Kidney glomerular epithelial cell (primary cell): ENCODE measurements around the gene ZKSCAN1.
"Not testable (repeated sequence)": the region's sequence is repeated elsewhere in the genome, so short reads cannot be mapped to it uniquely, and the experiment has no call there.

Experiments
- DNase-seq: peaks from one replicate; lab custom pipeline; 2025; lab: John Stamatoyannopoulos, UW

Gene ZKSCAN1

DNA sequence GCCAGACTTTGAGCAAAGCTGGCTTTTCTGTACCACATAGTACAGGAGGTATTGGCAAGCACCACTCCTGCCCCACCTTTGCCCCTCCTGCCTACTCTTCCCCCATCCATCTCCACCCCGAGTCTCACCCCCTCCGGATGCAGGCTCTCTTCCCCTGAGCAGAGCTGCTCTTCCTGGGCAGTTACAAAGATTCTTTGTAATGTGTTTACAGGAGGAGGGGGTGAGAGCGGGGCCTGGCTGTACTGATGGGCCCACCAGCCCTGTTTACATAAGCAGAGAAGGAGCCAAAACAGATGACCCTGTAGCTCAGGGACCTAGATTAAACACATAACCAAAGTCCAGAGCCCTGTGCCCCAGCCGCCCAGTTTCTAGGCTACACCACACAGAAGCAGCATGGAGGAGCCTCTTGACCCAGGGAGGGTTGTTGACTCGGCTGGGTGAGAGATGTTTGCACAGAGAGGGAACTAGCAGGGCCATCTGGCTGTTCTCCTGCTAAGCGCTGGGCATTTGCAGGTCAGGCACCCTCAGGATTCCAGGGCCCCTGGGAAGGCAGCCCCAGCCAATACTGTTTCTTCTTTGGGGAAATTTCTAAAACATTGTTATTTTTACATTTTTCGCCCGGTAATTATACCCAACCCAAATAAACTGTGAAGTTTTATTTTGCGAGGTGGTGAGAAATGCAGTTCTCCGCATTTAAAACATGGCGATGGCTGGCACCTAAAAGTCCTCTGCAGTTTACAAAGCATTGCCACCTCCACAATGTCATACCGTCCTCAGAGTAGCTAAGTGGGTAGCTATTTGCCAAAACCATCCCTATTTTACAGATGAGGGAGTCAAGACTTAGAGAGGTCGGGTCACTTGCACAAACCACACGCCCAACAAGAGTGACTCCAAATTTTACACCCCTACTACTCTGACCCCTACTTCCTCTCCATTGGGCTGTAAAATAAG, 11.4 kb upstream of the ZKSCAN1 start:
- no peak for DNase-seq

GRCh38 chr7:100007887-100008286, 7.5 kb upstream of the ZKSCAN1 start:
- DNase-seq: no peak

DNA sequence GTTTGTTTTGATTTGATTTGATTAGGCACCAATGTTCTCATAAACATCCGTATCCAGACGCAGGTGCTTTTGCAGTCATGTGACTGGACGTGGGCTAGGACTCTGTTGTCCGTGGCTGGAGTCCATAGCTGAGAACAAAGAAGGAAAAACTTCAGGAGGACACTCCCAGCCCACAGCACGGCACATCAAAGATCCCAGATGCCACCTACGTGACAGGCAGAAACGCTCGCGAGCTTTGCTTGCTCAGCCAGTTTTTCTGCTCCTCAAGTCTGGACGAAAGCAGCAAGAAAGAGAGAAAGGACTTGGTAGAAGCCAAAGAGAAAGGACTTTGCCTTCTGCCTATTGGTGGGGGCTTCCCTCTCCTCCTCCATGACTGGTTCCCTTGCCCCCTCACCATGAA, 6.9 kb upstream of the ZKSCAN1 start:
- no peak for DNase-seq

DNA sequence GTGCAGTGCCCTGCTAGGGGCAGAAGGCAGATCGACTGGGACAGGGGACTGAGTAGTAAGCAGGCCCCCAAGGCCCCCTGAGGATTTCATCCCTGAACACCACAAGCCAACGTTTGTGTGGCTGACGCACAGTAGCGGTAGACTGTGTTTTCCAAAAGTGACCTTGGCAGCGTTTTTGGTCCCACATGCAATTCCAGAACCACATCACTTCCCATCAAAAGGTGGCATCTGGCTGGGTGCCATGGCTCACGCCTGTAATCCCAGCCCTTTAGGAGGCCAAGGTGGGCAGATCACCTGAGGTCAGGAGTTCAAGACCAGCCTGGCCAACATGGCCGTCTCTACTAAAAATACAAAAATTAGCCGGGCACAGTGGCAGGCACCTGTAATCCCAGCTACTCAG, 5.4 kb upstream of the ZKSCAN1 start:
- not testable (repeated sequence) for DNase-seq

DNA sequence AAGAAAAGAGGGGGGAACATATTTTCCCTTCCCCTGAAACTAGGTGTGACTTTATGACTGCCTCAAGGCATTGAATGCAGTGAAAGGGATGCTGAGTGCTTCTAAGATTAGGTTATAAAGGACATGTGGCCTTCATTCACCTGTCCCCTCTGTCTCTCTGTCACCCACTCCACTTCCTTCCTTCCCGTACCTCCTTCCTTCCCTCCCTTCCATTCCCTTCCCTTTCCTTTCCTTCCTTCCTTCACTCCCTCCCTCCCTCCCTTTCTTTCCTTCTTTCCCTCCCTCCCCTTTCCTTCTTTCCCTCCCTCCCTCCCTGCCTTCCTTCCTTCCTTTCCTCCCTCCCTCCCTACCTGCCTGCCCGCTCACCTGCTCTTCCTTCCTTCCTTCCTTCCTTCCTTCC, 4.5 kb upstream of the ZKSCAN1 start:
- no peak for DNase-seq

DNA sequence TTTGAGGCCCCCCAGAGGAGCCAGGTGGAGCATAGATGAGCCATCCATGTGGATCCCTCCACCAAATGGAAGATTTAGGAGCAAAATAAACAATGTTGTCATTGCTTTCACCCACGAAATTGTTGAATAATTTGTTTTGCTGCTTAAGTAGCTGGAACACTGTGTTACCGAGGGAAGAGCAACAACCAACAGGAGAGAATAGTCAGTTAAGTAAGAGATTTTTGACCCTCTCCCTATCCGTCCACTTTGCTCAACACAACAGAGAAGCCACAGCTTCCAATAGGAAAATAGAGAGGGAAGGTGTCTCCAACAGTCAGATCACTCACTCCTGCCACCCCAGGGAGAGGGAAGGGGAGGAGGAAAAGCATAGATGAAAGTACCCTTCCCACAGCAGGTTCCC, 3.9 kb upstream of the ZKSCAN1 start:
- no peak for DNase-seq

GRCh38 chr7:100012385-100013327, 2.7 kb upstream of the ZKSCAN1 start:
- not testable (repeated sequence) for DNase-seq

DNA sequence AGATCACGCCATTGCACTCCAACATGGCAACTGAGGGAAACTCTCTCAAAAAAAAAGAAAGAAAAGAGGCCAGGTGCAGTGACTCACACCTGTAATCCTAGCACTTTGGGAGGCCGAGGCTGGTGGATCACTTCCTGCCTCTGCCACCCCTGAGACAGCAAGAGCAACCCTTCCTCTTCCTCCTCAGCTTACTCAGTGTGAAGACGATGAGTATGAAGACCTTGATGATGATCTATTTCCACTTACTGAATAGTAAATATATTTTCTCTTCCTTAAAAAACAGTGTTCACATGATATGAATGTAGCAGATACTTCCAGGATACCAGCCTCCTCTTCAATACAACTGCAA, 2.1 kb upstream of the ZKSCAN1 start:
- no peak for DNase-seq

DNA sequence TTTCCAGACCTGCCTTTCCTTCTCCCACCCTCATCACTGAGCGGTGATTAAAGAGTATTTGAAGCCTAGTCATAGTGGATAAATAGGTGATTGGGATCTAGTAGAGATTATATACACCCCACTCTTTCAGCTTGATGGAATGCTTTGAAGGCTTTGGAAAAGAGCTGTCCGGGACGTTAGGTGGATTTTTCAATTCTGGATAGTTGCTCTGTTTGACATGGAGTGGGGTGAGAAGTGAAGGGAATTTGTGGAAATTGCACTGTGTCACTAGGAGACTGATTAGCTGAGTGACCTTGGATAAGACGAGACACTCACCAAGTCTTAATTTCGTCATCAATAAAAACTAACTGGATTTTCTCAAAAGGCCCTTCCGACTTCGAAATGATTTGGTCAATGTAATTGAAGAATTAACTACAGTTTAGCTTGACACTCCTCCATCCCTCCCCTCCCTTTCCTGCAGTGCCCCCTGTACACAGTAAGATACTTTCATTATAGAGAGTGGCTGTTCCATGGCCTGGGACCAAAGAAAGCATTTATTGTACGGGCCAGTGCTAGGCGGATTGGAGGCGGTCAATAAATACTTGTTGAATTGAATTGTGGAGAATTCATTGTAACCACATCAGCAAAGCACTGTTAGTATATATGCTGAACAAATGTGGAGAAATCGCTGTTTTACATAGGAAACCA, 962 bp downstream of the ZKSCAN1 start:
- no peak for DNase-seq

DNA sequence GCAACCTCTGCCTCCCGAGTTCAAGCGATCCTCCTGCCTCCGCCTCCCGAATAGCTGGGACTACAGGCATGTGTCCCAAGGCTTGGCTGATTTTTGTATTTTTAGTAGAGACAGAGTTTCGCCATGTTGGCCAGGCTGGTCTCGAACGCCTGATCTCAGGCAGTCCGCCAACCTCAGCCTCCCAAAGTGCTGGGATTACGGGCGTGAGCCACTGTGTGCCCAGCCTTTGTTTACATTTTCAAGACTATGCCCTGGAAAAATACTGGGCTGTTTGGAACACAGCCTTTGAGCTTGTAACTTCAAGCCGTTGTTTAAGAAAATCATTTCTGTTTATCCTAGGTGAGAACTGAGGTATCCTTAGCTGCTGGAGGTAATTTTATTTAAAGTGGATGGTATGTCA, 1.9 kb downstream of the ZKSCAN1 start:
- no peak for DNase-seq

DNA sequence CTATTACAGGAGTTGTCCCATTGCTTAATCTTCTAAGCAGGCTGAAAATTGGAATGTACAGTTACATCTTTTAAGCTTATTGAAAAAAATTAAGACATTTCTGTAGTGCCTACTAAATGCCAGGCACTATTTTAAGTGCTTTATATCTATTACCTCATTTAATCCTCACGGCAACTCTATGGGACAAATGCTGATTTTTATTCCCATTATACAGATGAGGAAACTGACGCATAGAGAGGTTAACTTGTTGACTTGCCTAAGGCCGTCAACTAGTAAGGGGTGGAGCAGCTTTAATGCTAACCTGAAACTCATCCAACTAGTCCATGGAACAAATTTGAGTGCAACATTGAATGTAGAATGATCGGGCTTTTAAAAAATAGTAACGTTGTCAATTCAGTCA, 2.5 kb downstream of the ZKSCAN1 start:
- DNase-seq: no peak

GRCh38 chr7:100019908-100020307, 4.5 kb downstream of the ZKSCAN1 start:
- DNase-seq: no peak

DNA sequence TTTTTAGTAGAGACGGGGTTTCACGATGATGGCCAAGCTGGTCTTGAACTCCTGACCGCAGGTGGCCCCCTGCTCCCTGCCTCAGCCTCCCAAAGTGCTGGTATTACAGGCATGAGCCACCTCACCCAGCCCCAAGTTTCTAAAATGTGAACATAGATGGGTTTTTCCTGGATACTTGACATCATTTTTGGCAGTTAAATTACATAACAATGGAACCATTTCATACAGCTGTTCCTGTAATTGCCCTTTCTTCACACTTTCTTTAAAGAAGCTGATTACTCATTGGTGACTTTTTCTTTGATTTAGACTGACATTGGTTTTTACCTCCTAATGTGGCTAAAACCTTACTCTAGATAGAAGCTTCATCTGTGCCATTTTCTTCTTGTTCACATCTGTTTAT, 5.9 kb downstream of the ZKSCAN1 start:
- no peak for DNase-seq

- no peak for DNase-seq
These were observed 7.2 kb downstream of the ZKSCAN1 start for GRCh38 chr7:100022621-100023020.

DNA sequence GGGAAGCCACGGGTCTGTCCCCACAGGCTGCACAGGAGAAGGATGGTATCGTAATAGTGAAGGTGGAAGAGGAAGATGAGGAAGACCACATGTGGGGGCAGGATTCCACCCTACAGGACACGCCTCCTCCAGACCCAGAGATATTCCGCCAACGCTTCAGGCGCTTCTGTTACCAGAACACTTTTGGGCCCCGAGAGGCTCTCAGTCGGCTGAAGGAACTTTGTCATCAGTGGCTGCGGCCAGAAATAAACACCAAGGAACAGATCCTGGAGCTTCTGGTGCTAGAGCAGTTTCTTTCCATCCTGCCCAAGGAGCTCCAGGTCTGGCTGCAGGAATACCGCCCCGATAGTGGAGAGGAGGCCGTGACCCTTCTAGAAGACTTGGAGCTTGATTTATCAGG, 8.1 kb downstream of the ZKSCAN1 start:
- no peak for DNase-seq

DNA sequence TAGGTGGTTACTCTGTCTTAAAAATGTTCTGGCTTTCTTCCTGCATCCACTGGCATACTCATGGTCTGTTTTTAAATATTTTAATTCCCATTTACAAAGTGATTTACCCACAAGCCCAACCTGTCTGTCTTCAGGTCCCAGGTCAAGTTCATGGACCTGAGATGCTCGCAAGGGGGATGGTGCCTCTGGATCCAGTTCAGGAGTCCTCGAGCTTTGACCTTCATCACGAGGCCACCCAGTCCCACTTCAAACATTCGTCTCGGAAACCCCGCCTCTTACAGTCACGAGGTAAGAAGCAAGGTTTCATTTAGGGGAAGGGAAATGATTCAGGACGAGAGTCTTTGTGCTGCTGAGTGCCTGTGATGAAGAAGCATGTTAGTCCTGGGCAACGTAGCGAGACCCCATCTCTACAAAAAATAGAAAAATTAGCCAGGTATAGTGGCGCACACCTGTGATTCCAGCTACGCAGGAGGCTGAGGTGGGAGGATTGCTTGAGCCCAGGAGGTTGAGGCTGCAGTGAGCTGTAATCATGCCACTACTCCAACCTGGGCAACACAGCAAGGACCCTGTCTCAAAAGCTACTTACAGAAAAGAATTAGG, 8.7 kb downstream of the ZKSCAN1 start:
- DNase-seq: no peak

DNA sequence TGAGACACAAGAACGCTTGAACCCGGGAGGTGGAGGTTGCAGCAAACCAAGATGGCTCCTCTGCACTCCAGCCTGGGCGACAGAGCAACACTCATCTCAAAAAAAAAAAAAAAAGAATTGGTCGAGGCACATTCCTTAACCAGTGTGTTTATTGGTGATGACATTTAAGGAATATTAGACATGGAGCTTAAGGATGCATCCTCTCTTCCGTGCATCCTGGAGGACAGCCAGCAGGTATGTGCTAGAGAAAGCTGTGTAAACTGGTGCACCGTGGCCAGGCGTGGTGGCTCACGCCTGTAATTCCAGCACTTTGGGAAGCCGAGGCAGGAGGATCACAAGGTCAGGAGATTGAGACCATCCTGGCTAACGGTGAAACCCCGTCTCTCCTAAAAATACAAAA, 11.8 kb downstream of the ZKSCAN1 start:
- no peak for DNase-seq

DNA sequence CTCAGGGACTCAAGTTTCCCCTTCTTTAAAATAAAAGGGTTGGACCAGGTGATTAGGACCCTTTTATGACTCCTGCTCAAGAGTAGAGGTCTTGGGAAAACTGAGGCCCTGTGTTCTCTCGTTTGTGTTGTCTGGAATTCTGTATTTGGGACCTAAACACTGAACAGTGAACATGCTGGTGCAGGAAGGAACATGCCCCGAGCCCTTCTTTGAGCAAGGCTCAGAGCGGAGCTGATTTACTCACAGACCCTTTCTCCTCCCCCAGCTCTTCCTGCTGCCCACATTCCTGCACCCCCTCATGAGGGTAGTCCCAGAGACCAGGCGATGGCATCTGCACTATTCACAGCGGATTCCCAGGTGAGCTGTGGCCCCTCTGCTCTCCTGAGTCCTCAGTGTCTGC, 14.2 kb downstream of the ZKSCAN1 start:
- DNase-seq: no peak

DNA sequence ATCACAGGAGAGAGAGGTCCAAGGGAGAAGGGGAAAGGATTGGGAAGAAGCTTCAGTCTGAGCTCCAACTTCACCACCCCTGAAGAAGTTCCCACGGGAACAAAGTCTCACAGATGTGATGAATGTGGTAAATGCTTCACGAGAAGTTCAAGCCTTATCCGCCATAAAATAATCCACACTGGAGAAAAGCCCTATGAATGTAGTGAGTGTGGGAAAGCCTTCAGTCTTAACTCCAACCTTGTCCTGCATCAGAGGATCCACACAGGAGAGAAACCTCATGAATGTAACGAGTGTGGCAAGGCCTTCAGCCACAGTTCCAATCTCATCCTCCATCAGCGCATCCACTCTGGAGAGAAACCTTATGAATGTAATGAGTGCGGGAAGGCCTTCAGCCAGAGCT, 18.1 kb downstream of the ZKSCAN1 start:
- no peak for DNase-seq

DNA sequence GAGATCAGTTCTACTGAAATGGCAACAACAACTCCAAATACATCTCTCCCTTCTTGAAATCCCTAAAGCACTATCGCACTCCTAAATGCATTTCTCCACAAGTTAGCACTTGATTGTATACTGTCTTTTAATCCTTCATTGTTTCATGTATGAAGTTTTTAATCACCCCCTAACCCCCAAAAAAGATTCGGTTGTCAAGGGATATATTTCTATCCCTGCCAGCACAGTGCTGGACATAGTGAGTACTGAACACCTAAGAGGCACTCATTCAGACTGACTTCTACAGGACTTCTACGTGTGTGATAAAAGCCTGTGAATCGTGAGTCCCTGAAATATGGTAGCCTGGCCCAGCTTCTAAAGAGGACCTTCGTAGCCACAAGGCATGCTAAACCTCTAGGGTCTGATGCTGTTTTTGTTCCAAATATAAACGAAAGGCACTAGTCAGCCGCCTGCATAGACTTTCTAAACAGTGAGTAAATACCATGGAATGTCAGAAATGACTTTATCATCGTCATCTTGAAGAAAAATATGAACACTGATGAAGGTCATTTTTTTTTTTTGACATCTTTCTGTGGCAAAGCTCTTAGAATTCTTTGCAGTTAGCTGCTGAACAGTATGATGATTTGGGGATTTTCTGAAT, 19.6 kb downstream of the ZKSCAN1 start:
- peak; percentile 3 for DNase-seq

DNA sequence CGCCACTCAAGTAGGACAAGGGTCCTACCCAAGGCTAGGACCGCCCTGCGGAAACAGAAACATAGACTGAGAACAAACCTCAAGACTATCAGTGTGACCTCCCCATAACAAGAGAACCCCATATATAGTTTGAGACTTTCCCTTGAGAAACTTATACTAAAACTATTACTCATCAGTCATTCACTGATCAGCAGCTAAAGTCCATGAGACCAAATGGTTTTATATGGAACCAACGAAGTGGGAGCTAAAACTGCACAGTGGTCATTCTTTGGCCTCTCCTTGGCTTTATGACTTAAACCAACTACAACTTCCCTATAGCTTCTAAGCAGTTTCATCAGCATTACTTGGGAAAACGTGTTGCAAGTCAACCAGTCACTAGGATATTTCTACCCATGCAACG, 20.5 kb downstream of the ZKSCAN1 start:
- DNase-seq: no peak

- DNase-seq: no peak
These were observed 22.9 kb downstream of the ZKSCAN1 start for GRCh38 chr7:100038326-100038725.
